IPS-NIHi11 (cell line): ENCODE results near the gene ALG14.
"Not testable (repeated sequence)": the region's sequence is repeated elsewhere in the genome, so short reads cannot be mapped to it uniquely, and the experiment has no call there.

Experiments used
- DNase-seq: peaks from one replicate; pipeline ENCODE4 v3.0.0; 2012; ENCODE audit warnings: mixed read lengths, low spot score

Gene ALG14

GRCh38 chr1:95086949-95087533 lies 14.3 kb upstream of the ALG14 start:
- DNase-seq, result peak; percentile 44

GRCh38 chr1:95085376-95085775 lies 12.6 kb upstream of the ALG14 start:
- DNase-seq, result no peak

- peak; percentile 72 for DNase-seq
These were observed 11.8 kb upstream of the ALG14 start for GRCh38 chr1:95084317-95085176.

- no peak for DNase-seq
These were observed 8.1 kb upstream of the ALG14 start for GRCh38 chr1:95080879-95081278.

- DNase-seq, result no peak
These were observed 7.7 kb upstream of the ALG14 start for GRCh38 chr1:95080446-95080845.

GRCh38 chr1:95076034-95076433 lies 3.3 kb upstream of the ALG14 start:
- DNase-seq, result no peak

- DNase-seq, result no peak
These were observed 695 bp upstream of the ALG14 start for GRCh38 chr1:95073446-95073845.

- no peak for DNase-seq
These were observed 634 bp downstream of the ALG14 start for GRCh38 chr1:95072117-95072516.

GRCh38 chr1:95071539-95071938 lies 1.2 kb downstream of the ALG14 start:
- no peak for DNase-seq

- DNase-seq, result no peak
These were observed 3.0 kb downstream of the ALG14 start for GRCh38 chr1:95069710-95070093.

GRCh38 chr1:95068956-95069709 lies 3.6 kb downstream of the ALG14 start:
- DNase-seq, result no peak

GRCh38 chr1:95067568-95067967 lies 5.2 kb downstream of the ALG14 start:
- no peak for DNase-seq

GRCh38 chr1:95067062-95067461 lies 5.7 kb downstream of the ALG14 start:
- no peak for DNase-seq

- DNase-seq, result no peak
These were observed 11.2 kb downstream of the ALG14 start for GRCh38 chr1:95061445-95062006.

GRCh38 chr1:95058974-95059373 lies 13.8 kb downstream of the ALG14 start:
- DNase-seq, result no peak

GRCh38 chr1:95057351-95057750 lies 15.4 kb downstream of the ALG14 start:
- DNase-seq, result no peak

- DNase-seq, result no peak
These were observed 22.8 kb downstream of the ALG14 start for GRCh38 chr1:95049935-95050334.

GRCh38 chr1:95048317-95048716 lies 24.4 kb downstream of the ALG14 start:
- no peak for DNase-seq

- not testable (repeated sequence) for DNase-seq
These were observed 25.1 kb downstream of the ALG14 start for GRCh38 chr1:95047624-95048023.

- DNase-seq, result no peak
These were observed 26.4 kb downstream of the ALG14 start for GRCh38 chr1:95046359-95046758.

- peak; percentile 89 for DNase-seq
These were observed 29.4 kb downstream of the ALG14 start for GRCh38 chr1:95043141-95043980.

- DNase-seq, result no peak
These were observed 30.5 kb downstream of the ALG14 start for GRCh38 chr1:95042286-95042685.
